Natural killer cell treated with Interleukin-12 subunit alpha and Interleukin-12 subunit beta and Interleukin-15 and Interleukin-18, amount 100 ng/mL, for 72 hours (primary cell): Measurements from ENCODE around the gene LEKR1. TPM values are rescaled to one million over a fixed set of nuclear protein-coding genes. Genes with fewer than 3 reads are reported as not detected.

ENCODE experiments used
- total RNA-seq, 2 donors: library from RNA; stranded (reverse); gene quantifications; one replicate each; pipeline ENCODE4 v1.2.3, GENCODE V29; 2022

The LEKR1 gene
- total RNA-seq, 2 donors from 2014 or later, result 0.43 to 1.3 TPM

Other genes with a start within 250 kb of the LEKR1 start
- 10 to 100 TPM; 35.9 to 38.0 TPM for gene TIPARP, start 151.8 kb upstream of the LEKR1 start, total RNA-seq